ENCODE results near the gene FAM47E.

Gene FAM47E

GRCh38 chr4:76208005-76208765 lies 43.3 kb upstream of the FAM47E start (continued):
- TF ChIP-seq AEBP2 (tag by site-specific recombination; IDR thresholded peaks at IDR 0.05; ENCODE audit: borderline replicate concordance), result no peak
- no peak for TF ChIP-seq HOXD13 (CRISPR knock-in tag; IDR thresholded peaks at IDR 0.05; ENCODE audit: borderline replicate concordance)
- TF ChIP-seq ZNF354C (tag by site-specific recombination; IDR thresholded peaks at IDR 0.05; ENCODE audit: borderline replicate concordance, low read depth), result no peak
- TF ChIP-seq YY1 (tag by site-specific recombination; IDR thresholded peaks at IDR 0.05), result no peak
- no peak for TF ChIP-seq HOXA7 (CRISPR knock-in tag; IDR thresholded peaks at IDR 0.05; ENCODE audit: borderline replicate concordance)
- peak; percentile 86 for TF ChIP-seq PRDM1 (tag by site-specific recombination; IDR thresholded peaks at IDR 0.05)
- TF ChIP-seq ZNF341 (tag by site-specific recombination; IDR thresholded peaks at IDR 0.05; ENCODE audit: low read depth), result no peak
- TF ChIP-seq ZNF184 (tag by site-specific recombination; IDR thresholded peaks at IDR 0.05), result no peak
- TF ChIP-seq ZNF561 (tag by site-specific recombination; IDR thresholded peaks at IDR 0.05; ENCODE audit: borderline replicate concordance), result no peak
- no peak for TF ChIP-seq GLIS2 (tag by site-specific recombination; IDR thresholded peaks at IDR 0.05)
- peak; percentile 67 for TF ChIP-seq PRDM10 (tag by site-specific recombination; IDR thresholded peaks at IDR 0.05)
- TF ChIP-seq ZNF266 (tag by site-specific recombination; IDR thresholded peaks at IDR 0.05; ENCODE audit: low read depth), result no peak
- TF ChIP-seq ZBTB17 (tag by site-specific recombination; IDR thresholded peaks at IDR 0.05), result peak; percentile 87
- TF ChIP-seq BCL11B (tag by site-specific recombination; IDR thresholded peaks at IDR 0.05; ENCODE audit: low read depth), result no peak
- no peak for TF ChIP-seq KLF9 (tag by site-specific recombination; IDR thresholded peaks at IDR 0.05; ENCODE audit: low read depth)
- no peak for TF ChIP-seq OVOL3 (tag by site-specific recombination; IDR thresholded peaks at IDR 0.05)
- peak; percentile 51; the same call in 1 of the 2 replicates for TF ChIP-seq SCRT2 (tag by site-specific recombination; IDR thresholded peaks at IDR 0.05)
- TF ChIP-seq ZNF777 (tag by site-specific recombination; IDR thresholded peaks at IDR 0.05; ENCODE audit: borderline replicate concordance), result no peak
- TF ChIP-seq ZNF174 (tag by site-specific recombination; IDR thresholded peaks at IDR 0.05), result no peak
- TF ChIP-seq ZNF510 (tag by site-specific recombination; IDR thresholded peaks at IDR 0.05; ENCODE audit: insufficient replicate concordance), result no peak
- TF ChIP-seq ZNF302 (tag by site-specific recombination; IDR thresholded peaks at IDR 0.05; ENCODE audit: low read depth), result no peak
- TF ChIP-seq ZNF830 (tag by site-specific recombination; IDR thresholded peaks at IDR 0.05; ENCODE audit: low read depth), result no peak
- TF ChIP-seq SP3 (tag by site-specific recombination; IDR thresholded peaks at IDR 0.05), result no peak
- 0 out of 2 replicates have a peak, but pooled peaks have one; percentile 33 for TF ChIP-seq ZNF335 (tag by site-specific recombination; conservative IDR thresholded peaks at IDR 0.05)
- TF ChIP-seq ZNF121 (tag by site-specific recombination; IDR thresholded peaks at IDR 0.05), result no peak
- no peak for TF ChIP-seq ZNF423 (tag by site-specific recombination; IDR thresholded peaks at IDR 0.05)
- 0 out of 2 replicates have a peak, but pooled peaks have one; percentile 9 for TF ChIP-seq ZIC2 (tag by site-specific recombination; IDR thresholded peaks at IDR 0.05)
- no peak for TF ChIP-seq ZNF211 (tag by site-specific recombination; IDR thresholded peaks at IDR 0.05; ENCODE audit: low read depth)
- TF ChIP-seq, protein P1, sequence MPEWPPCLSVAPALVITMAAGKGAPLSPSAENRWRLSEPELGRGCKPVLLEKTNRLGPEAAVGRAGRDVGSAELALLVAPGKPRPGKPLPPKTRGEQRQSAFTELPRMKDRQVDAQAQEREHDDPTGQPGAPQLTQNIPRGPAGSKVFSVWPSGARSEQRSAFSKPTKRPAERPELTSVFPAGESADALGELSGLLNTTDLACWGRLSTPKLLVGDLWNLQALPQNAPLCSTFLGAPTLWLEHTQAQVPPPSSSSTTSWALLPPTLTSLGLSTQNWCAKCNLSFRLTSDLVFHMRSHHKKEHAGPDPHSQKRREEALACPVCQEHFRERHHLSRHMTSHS (tag by site-specific recombination; IDR thresholded peaks at IDR 0.05), result no peak
- no peak for TF ChIP-seq ZEB2 (tag by site-specific recombination; IDR thresholded peaks at IDR 0.05)
- TF ChIP-seq ZNF398 (tag by site-specific recombination; IDR thresholded peaks at IDR 0.05), result no peak

All from HEK293 (cell line).